Pancreas (tissue), 10 donors: ENCODE results near the gene CNTN5. TPM values are rescaled to one million over a fixed set of nuclear protein-coding genes. Genes with fewer than 3 reads are reported as not detected.

ENCODE experiments used
- ATAC-seq, 4 donors: fragments of 200-7000 bp; cut with Tn5 transposase; one replicate each; pipeline versions ENCODE4 v1.8.0 to v1.9.1; 2020; ENCODE audit warnings: mild to moderate bottlenecking in 4 of 4, moderate library complexity in 4 of 4
- DNase-seq, 6 donors: peaks; one replicate each; pipeline ENCODE4 v3.0.0-alpha.2; 2020
- FAIRE-seq: peaks from 2 replicates; lab custom pipeline; 2012; peaks lifted over from hg19 to GRCh38; lab: Jason Lieb, UNC
- H3K27ac ChIP-seq, 4 donors: fragments of 200-600 bp; sonication (generic); 1 replicate in 3 of 4; 2 replicates in 1 of 4; pipeline versions ENCODE4 v1.5.0 to v1.8.0; 2020
- H3K27me3 ChIP-seq, 4 donors: fragments of 200-600 bp; one replicate each; pipeline ENCODE4 v1.8.0; 2021
- H3K36me3 ChIP-seq, 3 donors: fragments of 200-600 bp; sonication (generic) in 1 of 3; one replicate each; pipeline versions ENCODE4 v1.5.0 to v1.8.0; 2020 to 2021
- H3K4me1 ChIP-seq, 3 donors: fragments of 200-600 bp; one replicate each; pipeline ENCODE4 v1.8.0; 2021
- H3K4me3 ChIP-seq, 4 donors: fragments of 200-600 bp; sonication (generic) in 2 of 4; one replicate each; pipeline versions ENCODE4 v1.5.0 to v1.8.0; 2020 to 2021
- H3K9me3 ChIP-seq, 4 donors: fragments of 200-600 bp; one replicate each; pipeline ENCODE4 v1.8.0; 2021
- CTCF ChIP-seq, 4 donors: fragments of 200-600 bp; sonication (generic) in 3 of 4; IDR thresholded peaks; one replicate each; pipeline versions ENCODE4 v1.5.0 to v1.8.0; 2021; ENCODE audit warnings: antibody characterized with exemption in 4 of 4
- WGBS, 2 donors: extraction: QIAGEN DNeasy Blood & Tissue Kit; methylation state at CpG; one replicate each; pipeline ENCODE4 v1.1.7; 2013; 5-methylcytosine and 5-hydroxymethylcytosine counted together
- intact Hi-C, 3 donors: fragments of 100-400 bp; cut with DNase I; formaldehyde crosslinking; loops; one replicate each; pipeline versions ENCODE4 v1.11.1 to v1.14.2; 2022
- polyA plus RNA-seq, 2 donors: library from polyadenylated mRNA; stranded (reverse); fragments of 200-250 nt; gene quantifications; one replicate each; pipeline ENCODE4 v1.2.3, GENCODE V29; 2013
- total RNA-seq, 6 donors: library from RNA; stranded (reverse); fragmentation: NEBNext Ultra II Directional in 4 of 6; extraction: Animal tissue kit (Norgen Biotek cat#: 25700) in 4 of 6; gene quantifications; one replicate each; pipeline versions ENCODE4 v1.2.1 to v1.2.4, GENCODE V29; 2021 to 2023
- donor health status: healthy with polysubstance abuse.
- donor health status: DM: no; HTN: no; CAD: no; lungs with moderate emphysema.
- donor health status: DM: no; HTN: no; CAD: no.
- donor health status: control.
- donor health status: control.
- donor health status: Bipolar disorder and iron deficiency.
- donor health status: DM: yes; HTN: yes; CAD: no.
- donor health status: DM: no; HTN: no; CAD: no.
- donor health status: DM: no; HTN: no; CAD: no.
- donor health status: DM: yes; HTN: yes; CAD: no.

The CNTN5 gene
- total and polyA plus RNA-seq, 8 donors = 0.11 to 1.2 (median 0.58) TPM

GRCh38 chr11:99208813-99209212 is 188.1 kb downstream of the CNTN5 start:
- FAIRE-seq (no peak), ATAC-seq (no peak), DNase-seq (no peak)
- TF ChIP-seq CTCF (IDR thresholded peaks at IDR 0.05) = no peak
- intact Hi-C loops = no loop called here
- Histone ChIP-seq H3K27me3 (no peaks in the 10 kb centered on the region), H3K4me1 (no peaks in the 10 kb centered on the region), H3K4me3 (no peak overlapping the region), H3K27ac (no peak overlapping the region), H3K9me3 (no peaks in the 10 kb centered on the region), H3K36me3 (no peaks in the 10 kb centered on the region)
- WGBS, 2 donors = 57 to 72% methylated on average over 1 of the region's 1 CpG

GRCh38 chr11:99229544-99229943 is 208.8 kb downstream of the CNTN5 start:
- DNase-seq (no peak), ATAC-seq (no peak), FAIRE-seq (no peak)
- WGBS, 2 donors = 62 to 76% methylated on average over 2 of the region's 2 CpGs
- Histone ChIP-seq H3K4me1 (no peaks in the 10 kb centered on the region), H3K27ac (no peak overlapping the region), H3K4me3 (no peak overlapping the region), H3K27me3 (no peaks in the 10 kb centered on the region), H3K36me3 (no peaks in the 10 kb centered on the region), H3K9me3 (no peaks in the 10 kb centered on the region)
- intact Hi-C loops = no loop called here
- TF ChIP-seq CTCF (IDR thresholded peaks at IDR 0.05) = no peak

- no peak for DNase-seq
- H3K27me3 ChIP-seq = no peaks in the 10 kb centered on the region
- ATAC-seq = no peak
- FAIRE-seq = peak; percentile 79
- H3K27ac ChIP-seq = no peak overlapping the region
- intact Hi-C loops = no loop called here
- no peaks in the 10 kb centered on the region for H3K9me3 ChIP-seq
- no peak overlapping the region for H3K4me3 ChIP-seq
- no peaks in the 10 kb centered on the region for H3K36me3 ChIP-seq
- H3K4me1 ChIP-seq = no peaks in the 10 kb centered on the region
- no peak for TF ChIP-seq CTCF (IDR thresholded peaks at IDR 0.05)
Observed at GRCh38 chr11:99234534-99234933, 213.8 kb downstream of the CNTN5 start.

- WGBS, 2 donors = 57 to 64% methylated on average over 1 of the region's 1 CpG
- H3K4me3 ChIP-seq = no peak overlapping the region
- H3K27me3 ChIP-seq = no peaks in the 10 kb centered on the region
- H3K36me3 ChIP-seq = no peaks in the 10 kb centered on the region
- no peak overlapping the region for H3K27ac ChIP-seq
- ATAC-seq (no peak), DNase-seq (no peak), FAIRE-seq (no peak)
- H3K9me3 ChIP-seq = no peaks in the 10 kb centered on the region
- no peak for TF ChIP-seq CTCF (IDR thresholded peaks at IDR 0.05)
- intact Hi-C loops = no loop called here
- no peaks in the 10 kb centered on the region for H3K4me1 ChIP-seq
Observed at GRCh38 chr11:99238401-99238800, 217.7 kb downstream of the CNTN5 start.

- Histone ChIP-seq H3K27me3 (no peaks in the 10 kb centered on the region), H3K27ac (no peak overlapping the region), H3K9me3 (no peaks in the 10 kb centered on the region), H3K4me3 (no peak overlapping the region), H3K4me1 (no peaks in the 10 kb centered on the region), H3K36me3 (no peaks in the 10 kb centered on the region)
- intact Hi-C loops = no loop called here
- no peak for FAIRE-seq
- no peak for TF ChIP-seq CTCF (IDR thresholded peaks at IDR 0.05)
- no peak for ATAC-seq
- no peak for DNase-seq
- WGBS, 2 donors = 43 to 45% methylated on average over 8 of the region's 8 CpGs
Observed at GRCh38 chr11:99240192-99241030, 219.7 kb downstream of the CNTN5 start.
